HL-60 (cell line): ENCODE measurements around the gene TOB1.

ENCODE experiments used
- CTCF ChIP-seq: IDR thresholded peaks from one replicate; pipeline ENCODE4 v1.5.1; 2011; ENCODE audit warnings: low read length, control low read depth, inconsistent platforms; ENCODE audit not compliant: insufficient read depth
- POLR2AphosphoS5 ChIP-seq: IDR thresholded peaks from 2 replicates; pipeline ENCODE4 v1.6.1; 2012; ENCODE audit warnings: low read depth

- TF ChIP-seq CTCF (no peak), POLR2AphosphoS5 (no peak)
These were observed 9.7 kb downstream of the TOB1 start for GRCh38 chr17:50856431-50856830.
